ENCODE data around the gene RUNX2.

Gene RUNX2

GRCh38 chr6:45661661-45662060 is 333.5 kb downstream of the RUNX2 start:
- Histone ChIP-seq H3K79me1 (ENCODE audit: low read length) (no peaks in the 10 kb centered on the region), H4K91ac (ENCODE audit: low read depth, low read length) (no peak overlapping the region), H4K8ac (ENCODE audit: low read depth, low read length) (no peak overlapping the region), H3K4me3 (ENCODE audit: low read depth, low read length) (no peak overlapping the region), H3K27ac (ENCODE audit: low read depth, low read length) (no peak overlapping the region), H3K4me1 (ENCODE audit: control insufficient read depth in 1 of 2, insufficient read depth in 2 of 2, low read length in 2 of 2) (peaks cover 0 to 9% of the 10 kb centered on the region in 2 experiments), H2AFZ (ENCODE audit: insufficient read depth, low read length, poor library complexity) (no peak overlapping the region), H3K79me2 (ENCODE audit: control insufficient read depth, insufficient read depth, low read length, poor library complexity) (no peaks in the 10 kb centered on the region), H3K4me2 (ENCODE audit: low read length) (no peak overlapping the region), H3K9me3 (ENCODE audit: insufficient read depth, low read depth, low read length) (peaks cover 3% of the 10 kb centered on the region), H3K9ac (ENCODE audit: low read length) (no peak overlapping the region), H3K14ac (ENCODE audit: low read length) (no peak overlapping the region), H3K36me3 (ENCODE audit: control insufficient read depth in 1 of 2, insufficient read depth in 2 of 2, low read length in 2 of 2) (no peaks in the 10 kb centered on the region), H3K4ac (ENCODE audit: low read depth, low read length) (no peak overlapping the region), H2BK5ac (ENCODE audit: low read depth, low read length, poor library complexity) (no peak overlapping the region), H2BK120ac (ENCODE audit: insufficient read depth, low read length, poor library complexity) (no peak overlapping the region), H3K23ac (ENCODE audit: low read length) (no peak overlapping the region), H2BK12ac (ENCODE audit: low read length) (no peak overlapping the region), H3K27me3 (ENCODE audit: insufficient read depth, low read length) (no peaks in the 10 kb centered on the region), H3K18ac (ENCODE audit: low read length) (no peak overlapping the region), H2AK5ac (ENCODE audit: low read length) (no peak overlapping the region), H4K12ac (ENCODE audit: low read depth, low read length) (no peak overlapping the region)
- no CpG with 5 or more reads among the region's 5 CpGs for WGBS (ENCODE audit: extremely low coverage, insufficient coverage, insufficient read length)
- DNase-seq = no peak

DNA sequence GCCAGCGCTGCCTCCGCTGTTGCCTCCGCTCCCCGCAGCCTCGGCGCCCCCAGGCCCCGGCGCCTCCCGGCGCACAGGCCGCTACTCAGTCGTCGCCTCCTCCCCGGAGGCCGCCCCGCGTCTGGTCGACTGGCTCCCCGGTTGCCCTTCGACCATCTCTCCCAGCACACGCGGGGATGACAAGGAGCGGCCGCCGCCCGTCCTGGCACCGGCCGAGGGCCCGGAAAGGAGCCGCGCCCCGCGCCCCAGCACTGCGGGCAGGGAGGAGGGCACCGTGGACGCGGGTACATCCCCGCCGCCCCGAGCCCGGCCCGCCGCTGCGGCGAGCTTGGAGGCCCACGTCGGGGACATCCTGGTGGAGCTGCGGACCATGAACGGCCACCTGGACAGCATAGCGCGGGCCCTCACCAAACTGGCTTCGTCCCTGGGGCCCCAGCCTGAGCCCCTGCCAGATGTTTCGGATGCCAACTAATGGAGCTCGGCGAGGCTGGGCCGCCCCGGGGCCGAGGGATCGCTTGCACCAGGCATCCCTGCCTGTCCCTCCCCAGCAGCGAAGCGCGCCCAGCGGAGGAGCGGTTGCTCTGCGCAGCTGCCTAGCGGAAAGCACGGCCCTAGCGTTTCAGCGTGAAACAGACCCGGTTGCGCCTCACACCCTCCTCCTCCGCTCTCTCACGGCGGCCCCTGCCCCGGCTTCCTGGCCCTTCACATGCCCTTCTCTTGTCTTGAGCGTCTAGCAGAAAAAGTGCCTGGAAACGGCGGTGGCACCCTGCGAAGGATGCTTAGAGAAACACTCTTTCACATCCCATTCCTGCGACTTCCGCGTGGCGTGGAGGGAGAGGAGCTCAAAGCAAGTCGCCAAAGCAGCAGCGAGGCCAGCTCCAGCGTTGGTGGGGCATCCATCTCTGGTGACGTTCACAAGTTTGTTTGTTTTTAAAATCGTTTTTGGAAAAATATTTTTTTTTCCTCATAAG is 335.4 kb downstream of the RUNX2 start:
- Histone ChIP-seq H3K14ac (ENCODE audit: low read length) (no peak overlapping the region), H2AK5ac (ENCODE audit: low read length) (no peak overlapping the region), H2BK12ac (ENCODE audit: low read length) (no peak overlapping the region), H2BK120ac (ENCODE audit: insufficient read depth, low read length, poor library complexity) (no peak overlapping the region), H3K79me1 (ENCODE audit: low read length) (no peaks in the 10 kb centered on the region), H4K8ac (ENCODE audit: low read depth, low read length) (no peak overlapping the region), H3K4me3 (ENCODE audit: low read depth, low read length) (peak overlapping the region; percentile 19), H3K4ac (ENCODE audit: low read depth, low read length) (no peak overlapping the region), H3K27me3 (ENCODE audit: insufficient read depth, low read length) (no peaks in the 10 kb centered on the region), H4K91ac (ENCODE audit: low read depth, low read length) (peak overlapping the region; percentile 46), H3K23ac (ENCODE audit: low read length) (no peak overlapping the region), H4K12ac (ENCODE audit: low read depth, low read length) (no peak overlapping the region), H3K36me3 (ENCODE audit: control insufficient read depth in 1 of 2, insufficient read depth in 2 of 2, low read length in 2 of 2) (no peaks in the 10 kb centered on the region), H3K9me3 (ENCODE audit: insufficient read depth, low read depth, low read length) (peaks cover 2% of the 10 kb centered on the region), H3K18ac (ENCODE audit: low read length) (no peak overlapping the region), H3K27ac (ENCODE audit: low read depth, low read length) (no peak overlapping the region), H3K4me2 (ENCODE audit: low read length) (peak overlapping the region; percentile 61), H3K4me1 (ENCODE audit: control insufficient read depth in 1 of 2, insufficient read depth in 2 of 2, low read length in 2 of 2) (peaks cover 0 to 6% of the 10 kb centered on the region in 2 experiments), H2AFZ (ENCODE audit: insufficient read depth, low read length, poor library complexity) (peak overlapping the region; percentile 17), H2BK5ac (ENCODE audit: low read depth, low read length, poor library complexity) (no peak overlapping the region), H3K79me2 (ENCODE audit: control insufficient read depth, insufficient read depth, low read length, poor library complexity) (no peaks in the 10 kb centered on the region), H3K9ac (ENCODE audit: low read length) (no peak overlapping the region)
- DNase-seq = no peak
- no CpG with 5 or more reads among the region's 88 CpGs for WGBS (ENCODE audit: extremely low coverage, insufficient coverage, insufficient read length)

- Histone ChIP-seq H2AK5ac (ENCODE audit: low read length) (no peak overlapping the region), H3K4me2 (ENCODE audit: low read length) (no peak overlapping the region), H2AFZ (ENCODE audit: insufficient read depth, low read length, poor library complexity) (no peak overlapping the region), H2BK5ac (ENCODE audit: low read depth, low read length, poor library complexity) (no peak overlapping the region), H3K4ac (ENCODE audit: low read depth, low read length) (no peak overlapping the region), H3K9ac (ENCODE audit: low read length) (no peak overlapping the region), H3K27ac (ENCODE audit: low read depth, low read length) (no peak overlapping the region), H3K23ac (ENCODE audit: low read length) (no peak overlapping the region), H3K14ac (ENCODE audit: low read length) (no peak overlapping the region), H3K9me3 (ENCODE audit: insufficient read depth, low read depth, low read length) (peaks cover 2% of the 10 kb centered on the region), H2BK120ac (ENCODE audit: insufficient read depth, low read length, poor library complexity) (no peak overlapping the region), H4K8ac (ENCODE audit: low read depth, low read length) (no peak overlapping the region), H4K91ac (ENCODE audit: low read depth, low read length) (no peak overlapping the region), H4K12ac (ENCODE audit: low read depth, low read length) (no peak overlapping the region), H2BK12ac (ENCODE audit: low read length) (no peak overlapping the region), H3K27me3 (ENCODE audit: insufficient read depth, low read length) (no peaks in the 10 kb centered on the region), H3K18ac (ENCODE audit: low read length) (no peak overlapping the region), H3K79me2 (ENCODE audit: control insufficient read depth, insufficient read depth, low read length, poor library complexity) (no peaks in the 10 kb centered on the region), H3K36me3 (ENCODE audit: control insufficient read depth in 1 of 2, insufficient read depth in 2 of 2, low read length in 2 of 2) (no peaks in the 10 kb centered on the region), H3K79me1 (ENCODE audit: low read length) (no peaks in the 10 kb centered on the region), H3K4me3 (ENCODE audit: low read depth, low read length) (no peak overlapping the region), H3K4me1 (ENCODE audit: control insufficient read depth in 1 of 2, insufficient read depth in 2 of 2, low read length in 2 of 2) (peaks cover 0 to 6% of the 10 kb centered on the region in 2 experiments)
- no CpG with 5 or more reads among the region's 6 CpGs for WGBS (ENCODE audit: extremely low coverage, insufficient coverage, insufficient read length)
- no peak for DNase-seq
These were observed 336.6 kb downstream of the RUNX2 start for GRCh38 chr6:45664707-45665106.

DNA sequence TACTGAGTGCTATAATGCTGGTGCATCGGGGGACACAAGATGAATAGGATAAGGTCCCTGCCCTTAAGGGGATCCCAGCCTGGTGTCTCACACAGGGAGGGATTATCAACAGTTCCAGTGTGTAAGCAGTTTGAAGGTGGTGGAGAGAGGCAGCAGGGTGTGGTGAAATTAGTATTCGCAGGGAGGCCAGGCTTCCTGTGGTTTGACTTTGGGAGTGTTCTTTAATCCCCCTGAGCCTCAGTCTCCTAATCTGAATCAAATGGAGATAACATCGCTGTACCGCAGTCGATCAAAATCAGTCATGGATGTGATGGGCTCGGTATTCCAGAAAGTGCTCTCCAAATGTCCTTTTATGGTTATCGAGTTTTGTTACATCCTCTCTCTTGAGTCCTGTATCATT is 337.7 kb downstream of the RUNX2 start:
- no peak overlapping the region for H3K4ac ChIP-seq (ENCODE audit: low read depth, low read length)
- H2AFZ ChIP-seq (ENCODE audit: insufficient read depth, low read length, poor library complexity) = no peak overlapping the region
- no peak overlapping the region for H3K4me3 ChIP-seq (ENCODE audit: low read depth, low read length)
- no peak overlapping the region for H2BK5ac ChIP-seq (ENCODE audit: low read depth, low read length, poor library complexity)
- H2BK12ac ChIP-seq (ENCODE audit: low read length) = no peak overlapping the region
- H3K23ac ChIP-seq (ENCODE audit: low read length) = no peak overlapping the region
- no peak overlapping the region for H3K14ac ChIP-seq (ENCODE audit: low read length)
- H4K91ac ChIP-seq (ENCODE audit: low read depth, low read length) = no peak overlapping the region
- no peak overlapping the region for H3K9ac ChIP-seq (ENCODE audit: low read length)
- H3K18ac ChIP-seq (ENCODE audit: low read length) = no peak overlapping the region
- no peaks in the 10 kb centered on the region for H3K79me1 ChIP-seq (ENCODE audit: low read length)
- H3K4me1 ChIP-seq (ENCODE audit: control insufficient read depth in 1 of 2, insufficient read depth in 2 of 2, low read length in 2 of 2) = peaks cover 0 to 6% of the 10 kb centered on the region in 2 experiments
- H4K8ac ChIP-seq (ENCODE audit: low read depth, low read length) = no peak overlapping the region
- H4K12ac ChIP-seq (ENCODE audit: low read depth, low read length) = no peak overlapping the region
- no peaks in the 10 kb centered on the region for H3K79me2 ChIP-seq (ENCODE audit: control insufficient read depth, insufficient read depth, low read length, poor library complexity)
- H3K36me3 ChIP-seq (ENCODE audit: control insufficient read depth in 1 of 2, insufficient read depth in 2 of 2, low read length in 2 of 2) = no peaks in the 10 kb centered on the region
- H3K27me3 ChIP-seq (ENCODE audit: insufficient read depth, low read length) = no peaks in the 10 kb centered on the region
- H2BK120ac ChIP-seq (ENCODE audit: insufficient read depth, low read length, poor library complexity) = no peak overlapping the region
- DNase-seq = no peak
- WGBS (ENCODE audit: extremely low coverage, insufficient coverage, insufficient read length) = no CpG with 5 or more reads among the region's 7 CpGs
- H2AK5ac ChIP-seq (ENCODE audit: low read length) = no peak overlapping the region
- no peak overlapping the region for H3K4me2 ChIP-seq (ENCODE audit: low read length)
- H3K27ac ChIP-seq (ENCODE audit: low read depth, low read length) = no peak overlapping the region
- H3K9me3 ChIP-seq (ENCODE audit: insufficient read depth, low read depth, low read length) = peaks cover 2% of the 10 kb centered on the region

Measured in trophoblast cell (in vitro differentiated cells and primary cell).